Measurements from ENCODE around the gene TTLL11.
A peak's percentile ranks its signal among the peaks of the same experiment; 100 is the strongest.

TTLL11 gene

GRCh38 chr9:122039234-122039633 lies 53.9 kb downstream of the TTLL11 start:
- H3K4me1 ChIP-seq (ENCODE audit: insufficient read depth, poor library complexity, severe bottlenecking) = peaks cover 3% of the 10 kb centered on the region
- no peak overlapping the region for H3K27ac ChIP-seq (ENCODE audit: poor library complexity, severe bottlenecking)
- ATAC-seq (ENCODE audit: low read depth) = no peak
- TF ChIP-seq CTCF (IDR thresholded peaks at IDR 0.05; ENCODE audit: poor library complexity, severe bottlenecking) = no peak
- no peaks in the 10 kb centered on the region for H3K36me3 ChIP-seq (ENCODE audit: low read depth)
- H3K9me3 ChIP-seq (ENCODE audit: severe bottlenecking) = no peaks in the 10 kb centered on the region
- no peaks in the 10 kb centered on the region for H3K27me3 ChIP-seq (ENCODE audit: insufficient read depth, poor library complexity, severe bottlenecking)
- no peak overlapping the region for H3K4me3 ChIP-seq (ENCODE audit: severe bottlenecking)
- DNase-seq (ENCODE audit: low spot score) = no peak

DNA sequence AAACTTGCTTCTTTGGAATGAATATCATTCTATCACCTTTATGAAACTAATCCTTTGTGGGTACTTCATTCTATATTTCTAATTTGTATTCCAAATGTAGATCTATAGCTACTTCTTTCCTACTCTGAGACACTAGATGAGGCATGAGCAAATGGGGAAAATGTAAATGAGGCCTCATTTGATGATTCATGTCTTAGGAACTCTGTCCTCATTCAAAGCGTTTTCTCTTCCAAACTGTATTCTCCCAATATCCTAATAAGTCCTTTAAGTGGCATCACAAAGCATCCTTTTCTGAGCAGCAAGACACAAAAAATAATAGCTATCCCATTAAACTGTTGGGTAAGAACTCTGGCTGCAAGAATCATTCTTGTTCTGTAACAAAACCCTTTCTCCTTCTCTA lies 56.1 kb downstream of the TTLL11 start:
- H3K27ac ChIP-seq (ENCODE audit: poor library complexity, severe bottlenecking) = no peak overlapping the region

GRCh38 chr9:122036408-122036807 lies 56.7 kb downstream of the TTLL11 start:
- DNase-seq (ENCODE audit: low spot score) (no peak), ATAC-seq (ENCODE audit: low read depth) (no peak)

More for the DNA sequence above, 56.1 kb downstream of the TTLL11 start:
- Histone ChIP-seq H3K9me3 (ENCODE audit: severe bottlenecking) (no peaks in the 10 kb centered on the region), H3K36me3 (ENCODE audit: low read depth) (no peaks in the 10 kb centered on the region), H3K4me1 (ENCODE audit: insufficient read depth, poor library complexity, severe bottlenecking) (peaks cover 3% of the 10 kb centered on the region), H3K4me3 (ENCODE audit: severe bottlenecking) (no peak overlapping the region), H3K27me3 (ENCODE audit: insufficient read depth, poor library complexity, severe bottlenecking) (no peaks in the 10 kb centered on the region)
- peak; percentile 58; the same call in 2 of the 3 replicates for ATAC-seq (ENCODE audit: low read depth)
- DNase-seq (ENCODE audit: low spot score) = no peak
- TF ChIP-seq CTCF (IDR thresholded peaks at IDR 0.05; ENCODE audit: poor library complexity, severe bottlenecking) = no peak

GRCh38 chr9:122033775-122034373 lies 59.2 kb downstream of the TTLL11 start:
- ATAC-seq (ENCODE audit: low read depth) (no peak), DNase-seq (ENCODE audit: low spot score) (no peak)
- H3K36me3 ChIP-seq (ENCODE audit: low read depth) = no peaks in the 10 kb centered on the region
- peaks cover 3% of the 10 kb centered on the region for H3K4me1 ChIP-seq (ENCODE audit: insufficient read depth, poor library complexity, severe bottlenecking)
- no peak overlapping the region for H3K27ac ChIP-seq (ENCODE audit: poor library complexity, severe bottlenecking)
- H3K4me3 ChIP-seq (ENCODE audit: severe bottlenecking) = no peak overlapping the region
- TF ChIP-seq CTCF (IDR thresholded peaks at IDR 0.05; ENCODE audit: poor library complexity, severe bottlenecking) = no peak
- H3K27me3 ChIP-seq (ENCODE audit: insufficient read depth, poor library complexity, severe bottlenecking) = no peaks in the 10 kb centered on the region
- no peaks in the 10 kb centered on the region for H3K9me3 ChIP-seq (ENCODE audit: severe bottlenecking)

More at GRCh38 chr9:122036408-122036807, 56.7 kb downstream of the TTLL11 start:
- Histone ChIP-seq H3K4me3 (ENCODE audit: severe bottlenecking) (no peak overlapping the region), H3K36me3 (ENCODE audit: low read depth) (no peaks in the 10 kb centered on the region), H3K27ac (ENCODE audit: poor library complexity, severe bottlenecking) (no peak overlapping the region), H3K27me3 (ENCODE audit: insufficient read depth, poor library complexity, severe bottlenecking) (no peaks in the 10 kb centered on the region), H3K4me1 (ENCODE audit: insufficient read depth, poor library complexity, severe bottlenecking) (peaks cover 3% of the 10 kb centered on the region), H3K9me3 (ENCODE audit: severe bottlenecking) (no peaks in the 10 kb centered on the region)
- TF ChIP-seq CTCF (IDR thresholded peaks at IDR 0.05; ENCODE audit: poor library complexity, severe bottlenecking) = no peak

DNA sequence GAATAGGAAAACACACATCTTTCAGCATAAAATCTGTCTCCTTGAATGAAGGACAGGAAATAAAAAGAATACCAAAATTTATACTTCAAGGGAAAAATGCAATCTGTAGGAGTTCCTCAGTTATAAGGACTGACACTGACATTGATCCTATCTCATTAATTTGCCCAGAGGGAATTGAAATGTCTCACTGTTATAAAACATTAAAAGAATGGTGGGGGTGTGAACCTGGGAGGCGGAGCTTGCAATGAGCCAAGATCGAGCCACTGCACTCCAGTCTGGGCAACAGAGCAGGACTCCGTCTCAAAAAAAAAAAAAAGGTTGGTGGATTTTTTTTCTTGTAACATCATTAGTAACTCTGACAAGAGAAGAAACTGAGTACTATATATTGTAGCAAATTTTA lies 60.8 kb downstream of the TTLL11 start:
- ATAC-seq (ENCODE audit: low read depth) = no peak
- no peak for TF ChIP-seq CTCF (IDR thresholded peaks at IDR 0.05; ENCODE audit: poor library complexity, severe bottlenecking)
- DNase-seq (ENCODE audit: low spot score) = no peak

More for the DNA sequence above, 60.8 kb downstream of the TTLL11 start:
- no peaks in the 10 kb centered on the region for H3K27me3 ChIP-seq (ENCODE audit: insufficient read depth, poor library complexity, severe bottlenecking)
- H3K9me3 ChIP-seq (ENCODE audit: severe bottlenecking) = no peaks in the 10 kb centered on the region
- no peak overlapping the region for H3K27ac ChIP-seq (ENCODE audit: poor library complexity, severe bottlenecking)
- H3K4me3 ChIP-seq (ENCODE audit: severe bottlenecking) = no peak overlapping the region
- H3K4me1 ChIP-seq (ENCODE audit: insufficient read depth, poor library complexity, severe bottlenecking) = peaks cover 3% of the 10 kb centered on the region
- H3K36me3 ChIP-seq (ENCODE audit: low read depth) = no peaks in the 10 kb centered on the region

Data from RWPE2 (cell line).